HUES48 (cell line): ENCODE results near the gene TULP3.

ENCODE experiments used
- H3K27ac ChIP-seq: one replicate; pipeline ENCODE4 v1.7.0; 2013; ENCODE audit warnings: low read depth, low read length, inconsistent platforms
- H3K27me3 ChIP-seq: 2 replicates; pipeline ENCODE4 v1.6.1; 2013; ENCODE audit warnings: mild to moderate bottlenecking, low read length; ENCODE audit not compliant: control insufficient read depth, insufficient read depth
- H3K36me3 ChIP-seq: 2 replicates; pipeline ENCODE4 v1.6.1; 2013; ENCODE audit warnings: low read length; ENCODE audit not compliant: control insufficient read depth, insufficient read depth
- H3K4me1 ChIP-seq: 2 replicates; pipeline ENCODE4 v1.6.1; 2013; ENCODE audit warnings: mild to moderate bottlenecking, low read length; ENCODE audit not compliant: control insufficient read depth, insufficient read depth
- H3K4me3 ChIP-seq: 2 replicates; pipeline ENCODE4 v1.5.1; 2013; ENCODE audit warnings: mild to moderate bottlenecking, low read depth, low read length
- H3K9ac ChIP-seq: 2 replicates; pipeline ENCODE4 v1.6.1; 2013; ENCODE audit warnings: mild to moderate bottlenecking, low read depth, low read length, moderate library complexity
- H3K9me3 ChIP-seq: 2 replicates; pipeline ENCODE4 v1.6.1; 2013; ENCODE audit warnings: low read length; ENCODE audit not compliant: control insufficient read depth, insufficient read depth

Gene TULP3

GRCh38 chr12:2877047-2877952 is 13.4 kb upstream of the TULP3 start, which contains the start of the genes FOXM1 and RHNO1:
Gene FOXM1 (minus strand): TSS chr12:2877174. CDS start chr12:2874478, 2,696 bp downstream.
Gene RHNO1 (plus strand): TSS chr12:2877223. CDS start chr12:2885367, 8,144 bp downstream.
- peak within 1 kb of the TSS; percentile 98 for H3K9ac ChIP-seq
- H3K4me3 ChIP-seq, result peak within 1 kb of the TSS; percentile 100
- H3K4me1 ChIP-seq, result peaks cover 11% of the 10 kb centered on the region
- H3K27me3 ChIP-seq, result no peaks in the 10 kb centered on the region
- peaks cover 45% of the 10 kb centered on the region for H3K36me3 ChIP-seq
- H3K27ac ChIP-seq, result peak within 1 kb of the TSS; percentile 95
- no peaks in the 10 kb centered on the region for H3K9me3 ChIP-seq

GRCh38 chr12:2877953-2878732 is 12.5 kb upstream of the TULP3 start:
- H3K9ac ChIP-seq, result peak overlapping the region; percentile 98
- peak overlapping the region; percentile 100 for H3K4me3 ChIP-seq
- H3K27ac ChIP-seq, result peak overlapping the region; percentile 95
- peaks cover 11% of the 10 kb centered on the region for H3K4me1 ChIP-seq
- H3K27me3 ChIP-seq, result no peaks in the 10 kb centered on the region
- no peaks in the 10 kb centered on the region for H3K9me3 ChIP-seq
- peaks cover 36% of the 10 kb centered on the region for H3K36me3 ChIP-seq

GRCh38 chr12:2879853-2880252 is 10.8 kb upstream of the TULP3 start:
- Histone ChIP-seq H3K9me3 (no peaks in the 10 kb centered on the region), H3K9ac (no peak overlapping the region), H3K4me1 (peaks cover 13% of the 10 kb centered on the region), H3K4me3 (no peak overlapping the region), H3K27ac (no peak overlapping the region), H3K27me3 (no peaks in the 10 kb centered on the region), H3K36me3 (peaks cover 21% of the 10 kb centered on the region)

GRCh38 chr12:2884810-2885209 is 5.9 kb upstream of the TULP3 start:
- peaks cover 5% of the 10 kb centered on the region for H3K4me1 ChIP-seq
- H3K36me3 ChIP-seq, result peaks cover 47% of the 10 kb centered on the region
- H3K9ac ChIP-seq, result no peak overlapping the region

GRCh38 chr12:2886768-2887450 is 3.8 kb upstream of the TULP3 start:
- Histone ChIP-seq H3K27ac (no peak overlapping the region), H3K36me3 (peaks cover 35% of the 10 kb centered on the region), H3K4me1 (peaks cover 5% of the 10 kb centered on the region), H3K9ac (no peak overlapping the region), H3K27me3 (no peaks in the 10 kb centered on the region), H3K4me3 (no peak overlapping the region), H3K9me3 (no peaks in the 10 kb centered on the region)

More at GRCh38 chr12:2884810-2885209, 5.9 kb upstream of the TULP3 start:
- H3K27ac ChIP-seq, result peak overlapping the region; percentile 21
- no peaks in the 10 kb centered on the region for H3K27me3 ChIP-seq
- H3K9me3 ChIP-seq, result no peaks in the 10 kb centered on the region
- no peak overlapping the region for H3K4me3 ChIP-seq

- peak overlapping the region; percentile 78 for H3K27ac ChIP-seq
- no peaks in the 10 kb centered on the region for H3K27me3 ChIP-seq
- H3K4me3 ChIP-seq, result peak overlapping the region; percentile 71
- H3K4me1 ChIP-seq, result peaks cover 2% of the 10 kb centered on the region
- H3K36me3 ChIP-seq, result peaks cover 35% of the 10 kb centered on the region
- H3K9me3 ChIP-seq, result no peaks in the 10 kb centered on the region
- H3K9ac ChIP-seq, result peak overlapping the region; percentile 39
Measured at GRCh38 chr12:2890001-2890387, 697 bp upstream of the TULP3 start.

GRCh38 chr12:2891240-2892053 is 756 bp downstream of the TULP3 start:
- 0 out of 2 replicates have a peak, but pooled peaks cover 3% of the 10 kb centered on the region for H3K4me1 ChIP-seq
- H3K36me3 ChIP-seq, result peaks cover 28% of the 10 kb centered on the region
- peak overlapping the region; percentile 42 for H3K9ac ChIP-seq
- H3K27ac ChIP-seq, result peak overlapping the region; percentile 80
- no peaks in the 10 kb centered on the region for H3K9me3 ChIP-seq
- no peaks in the 10 kb centered on the region for H3K27me3 ChIP-seq
- H3K4me3 ChIP-seq, result peak overlapping the region; percentile 71

GRCh38 chr12:2892246-2892645 is 1.6 kb downstream of the TULP3 start:
- no peaks in the 10 kb centered on the region for H3K9me3 ChIP-seq
- H3K27me3 ChIP-seq, result no peaks in the 10 kb centered on the region
- H3K9ac ChIP-seq, result no peak overlapping the region
- no peak overlapping the region for H3K27ac ChIP-seq
- H3K36me3 ChIP-seq, result peaks cover 20% of the 10 kb centered on the region
- H3K4me1 ChIP-seq, result 0 out of 2 replicates have a peak, but pooled peaks cover 3% of the 10 kb centered on the region
- no peak overlapping the region for H3K4me3 ChIP-seq

GRCh38 chr12:2893007-2893406 is 2.3 kb downstream of the TULP3 start:
- no peaks in the 10 kb centered on the region for H3K27me3 ChIP-seq
- H3K4me1 ChIP-seq, result 0 out of 2 replicates have a peak, but pooled peaks cover 3% of the 10 kb centered on the region
- no peaks in the 10 kb centered on the region for H3K9me3 ChIP-seq
- H3K27ac ChIP-seq, result no peak overlapping the region
- no peak overlapping the region for H3K9ac ChIP-seq
- H3K36me3 ChIP-seq, result peaks cover 14% of the 10 kb centered on the region
- H3K4me3 ChIP-seq, result no peak overlapping the region

- H3K36me3 ChIP-seq, result no peaks in the 10 kb centered on the region
- no peaks in the 10 kb centered on the region for H3K27me3 ChIP-seq
- H3K9ac ChIP-seq, result no peak overlapping the region
- H3K27ac ChIP-seq, result no peak overlapping the region
- 0 out of 2 replicates have a peak, but pooled peaks cover 3% of the 10 kb centered on the region for H3K4me1 ChIP-seq
- no peak overlapping the region for H3K4me3 ChIP-seq
- H3K9me3 ChIP-seq, result no peaks in the 10 kb centered on the region
Measured at GRCh38 chr12:2895051-2895451, 4.4 kb downstream of the TULP3 start.
